Kidney (tissue), 14 donors: ENCODE results near the gene IGF1R. TPM values are rescaled to one million over a fixed set of nuclear protein-coding genes. Genes with fewer than 3 reads are reported as not detected.

Experiments used
- DNase-seq, 5 donors: peaks; one replicate each; pipeline ENCODE4 v3.0.0-alpha.2; 2013 to 2020
- FAIRE-seq: peaks from 2 replicates; lab custom pipeline; 2012; peaks lifted over from hg19 to GRCh38; lab: Jason Lieb, UNC
- H3K27ac ChIP-seq, 2 donors: one replicate each; pipeline ENCODE4 v1.7.0; 2013; ENCODE audit warnings: low read depth in 2 of 2, low read length in 2 of 2, inconsistent platforms in 1 of 2
- H3K27me3 ChIP-seq: one replicate; pipeline ENCODE4 v1.7.1; 2013; ENCODE audit warnings: low read length, inconsistent platforms; ENCODE audit not compliant: control insufficient read depth, insufficient read depth
- H3K36me3 ChIP-seq, 3 donors: one replicate each; pipeline versions ENCODE4 v1.7.0 to v1.7.1; 2013; ENCODE audit warnings: low read length in 3 of 3, control low read depth in 1 of 3, inconsistent platforms in 1 of 3; ENCODE audit not compliant: insufficient read depth in 3 of 3, control insufficient read depth in 2 of 3
- H3K4me1 ChIP-seq, 3 donors: one replicate each; pipeline versions ENCODE4 v1.7.0 to v1.7.1; 2013; ENCODE audit warnings: low read length in 3 of 3, inconsistent platforms in 1 of 3, low read depth in 1 of 3; ENCODE audit not compliant: control insufficient read depth in 2 of 3, insufficient read depth in 2 of 3
- H3K4me3 ChIP-seq, 3 donors: one replicate each; pipeline versions ENCODE4 v1.7.0 to v1.8.1; 2013; ENCODE audit warnings: low read length in 3 of 3, control low read depth in 1 of 3, inconsistent platforms in 1 of 3
- H3K9ac ChIP-seq, 3 donors: one replicate each; pipeline versions ENCODE4 v1.7.0 to v1.7.1; 2013; ENCODE audit warnings: low read length in 3 of 3, control low read depth in 1 of 3, inconsistent platforms in 1 of 3
- H3K9me3 ChIP-seq, 3 donors: one replicate each; pipeline versions ENCODE4 v1.7.0 to v1.7.1; 2013; ENCODE audit warnings: low read length in 3 of 3, control low read depth in 1 of 3, inconsistent platforms in 1 of 3; ENCODE audit not compliant: control insufficient read depth in 2 of 3, insufficient read depth in 1 of 3
- CTCF ChIP-seq: IDR thresholded peaks from 3 replicates; pipeline ENCODE4 v1.5.1; 2012; ENCODE audit warnings: mild to moderate bottlenecking, moderate library complexity, borderline replicate concordance; ENCODE audit not compliant: insufficient read depth; ENCODE audit errors: extremely low read depth
- intact Hi-C: fragments of 100-400 bp; cut with DNase I; formaldehyde crosslinking; loops from one replicate; pipeline ENCODE4 v1.11.1; 2022
- polyA plus RNA-seq: library from polyadenylated mRNA; stranded (reverse); fragments of 350-450 nt; fragmentation: Illumina TruSeq; extraction: RNeasy Lipid Tissue Mini Kit (QIAGEN cat#74804); gene quantifications from one replicate; pipeline ENCODE4 v1.2.3, GENCODE V29; 2014; ENCODE audit warnings: low read depth, low replicate concordance; ENCODE audit not compliant: insufficient read depth
- total RNA-seq: library from RNA; stranded (reverse); fragmentation: NEBNext Ultra II Directional; extraction: Animal tissue kit (Norgen Biotek cat#: 25700); gene quantifications from one replicate; pipeline ENCODE4 v1.2.1, GENCODE V29; 2021
- donor health status: control.
- donor health status: control.
- donor health status: control.
- donor health status: control.
- donor health status: control.
- donor health status: DM: yes; HTN: yes; CAD: no.
- donor health status: Normal renal cell carcinoma (clear cell type).

IGF1R gene
- total and polyA plus RNA-seq, 2 donors from 2014 or later: 6.5 to 73.2 TPM

- no peak for TF ChIP-seq CTCF
- intact Hi-C loops: no loop called here
- H3K4me1 ChIP-seq: peaks cover 0 to 27% (median 26%) of the 10 kb centered on the region in 3 donors
- no peaks in the 10 kb centered on the region for H3K27me3 ChIP-seq
- FAIRE-seq (no peak), DNase-seq (no peak)
- H3K36me3 ChIP-seq: no peaks in the 10 kb centered on the region
- no peak overlapping the region for H3K9ac ChIP-seq
- no peak overlapping the region for H3K4me3 ChIP-seq
- no peaks in the 10 kb centered on the region for H3K9me3 ChIP-seq
- no peak overlapping the region for H3K27ac ChIP-seq
Measured at GRCh38 chr15:98684995-98685525, 36.7 kb downstream of the IGF1R start.

- Histone ChIP-seq H3K36me3 (no peaks in the 10 kb centered on the region), H3K4me1 (peaks cover 0 to 27% (median 26%) of the 10 kb centered on the region in 3 donors), H3K4me3 (no peak overlapping the region), H3K27ac (no peak overlapping the region), H3K27me3 (no peaks in the 10 kb centered on the region), H3K9me3 (no peaks in the 10 kb centered on the region), H3K9ac (no peak overlapping the region)
- intact Hi-C loops: no loop called here
- TF ChIP-seq CTCF: no peak
- DNase-seq (no peak), FAIRE-seq (no peak)
Measured at GRCh38 chr15:98686983-98687382, 38.6 kb downstream of the IGF1R start.

GRCh38 chr15:98689431-98689861 lies 41.1 kb downstream of the IGF1R start:
- intact Hi-C loops: no loop called here
- Histone ChIP-seq H3K36me3 (no peaks in the 10 kb centered on the region), H3K4me3 (no peak overlapping the region), H3K9ac (no peak overlapping the region), H3K9me3 (no peaks in the 10 kb centered on the region), H3K27me3 (no peaks in the 10 kb centered on the region), H3K27ac (no peak overlapping the region), H3K4me1 (peaks cover 0 to 23% (median 19%) of the 10 kb centered on the region in 3 donors)
- TF ChIP-seq CTCF: no peak
- FAIRE-seq (no peak), DNase-seq (no peak)
